HCT116 (cell line): ENCODE measurements around the gene AGAP1. TPM values are rescaled to one million over a fixed set of nuclear protein-coding genes. Genes with fewer than 3 reads are reported as not detected.

Source experiments
- ATAC-seq: fragments of 200-7000 bp; cut with Tn5 transposase; 2 replicates; pipeline ENCODE4 v1.9.1; 2020; ENCODE audit warnings: mild to moderate bottlenecking, moderate library complexity
- BruUV-seq: library from RNA; stranded (reverse); fragments of 400-500 nt; replicated peaks from 2 replicates; lab custom pipeline; 2021; lab: Mats Ljungman, UMichigan
- CTCF ChIA-PET: fragments of 300-600 bp; sonication (Branson Sonifier 250); formaldehyde crosslinking; loops from one replicate; lab custom pipeline; 2021; ENCODE audit warnings: antibody characterized with exemption; lab: Charles Lee
- POLR2A ChIA-PET: fragments of 300-600, 350-600 bp; sonication (Branson Sonifier 250); formaldehyde crosslinking; loops from one replicate; lab custom pipeline; 2021; ENCODE audit warnings: antibody characterized with exemption; lab: Charles Lee
- RAD21 ChIA-PET, 2 experiments: fragments of 300-600 bp; sonication (Branson Sonifier 250); formaldehyde crosslinking; loops; one replicate each; lab custom pipeline; 2023; ENCODE audit warnings: low total read pairs in 2 of 2; ENCODE audit not compliant: uncharacterized antibody in 2 of 2, unreplicated experiment in 2 of 2, low non-redundant PET in 1 of 2; lab: Charles Lee
- DNase-seq: peaks from one replicate; pipeline ENCODE4 v3.0.0-alpha.2; 2010; ENCODE audit warnings: low read depth, low spot score
- H2AFZ ChIP-seq: fragments of 200-600 bp; shearing (Covaris generic), sonication (generic); 2 replicates; pipeline ENCODE4 v1.6.1; 2017; ENCODE audit warnings: low read depth, mixed run types, mixed read lengths, antibody characterized with exemption, low read length; ENCODE audit not compliant: poor library complexity, severe bottlenecking
- H3K27ac ChIP-seq: 2 replicates; pipeline ENCODE4 v1.5.1; 2012; ENCODE audit warnings: low read depth, low read length
- H3K27me3 ChIP-seq: fragments of 200-600 bp; sonication (generic); 2 replicates; pipeline ENCODE4 v1.6.1; 2016; ENCODE audit warnings: mixed run types, low read length, mixed read lengths; ENCODE audit not compliant: insufficient read depth
- H3K36me3 ChIP-seq, 2 experiments: fragments of 200-500 bp in 1 of 2; fragments of 200-600 bp in 1 of 2; sonication (Bioruptor generic) in 1 of 2; sonication (generic) in 1 of 2; 2 replicates each; pipeline versions ENCODE4 v1.5.1 to v1.6.1; 2014 to 2016; ENCODE audit warnings: low read length in 2 of 2, inconsistent platforms in 1 of 2, mixed read lengths in 1 of 2, mixed run types in 1 of 2; ENCODE audit not compliant: insufficient read depth in 2 of 2, control insufficient read depth in 1 of 2
- H3K4me1 ChIP-seq, 2 experiments: fragments of 200-600 bp in 1 of 2; sonication (generic) in 1 of 2; 2 replicates each; pipeline versions ENCODE4 v1.5.1 to v1.6.1; 2012 to 2017; ENCODE audit warnings: low read length in 2 of 2, inconsistent platforms in 1 of 2, mild to moderate bottlenecking in 1 of 2, mixed read lengths in 1 of 2, mixed run types in 1 of 2, moderate library complexity in 1 of 2; ENCODE audit not compliant: insufficient read depth in 2 of 2, control insufficient read depth in 1 of 2
- H3K4me2 ChIP-seq: fragments of 200-600 bp; sonication (generic); 2 replicates; pipeline ENCODE4 v1.6.1; 2017; ENCODE audit warnings: mixed run types, low read length, mixed read lengths
- H3K4me3 ChIP-seq, 2 experiments: fragments of 200-600 bp in 1 of 2; sonication (generic) in 1 of 2; replicated peaks in 1 of 2; 2 replicates each; pipeline ENCODE4 v1.5.1; 2011 to 2016; ENCODE audit warnings: low read length in 2 of 2, control low read depth in 1 of 2, low read depth in 1 of 2, mild to moderate bottlenecking in 1 of 2, mixed read lengths in 1 of 2, mixed run types in 1 of 2
- H3K79me2 ChIP-seq: fragments of 200-600 bp; sonication (generic); 2 replicates; pipeline ENCODE4 v1.6.1; 2017; ENCODE audit warnings: mild to moderate bottlenecking, mixed run types, low read length, moderate library complexity, mixed read lengths; ENCODE audit not compliant: insufficient read depth
- H3K9ac ChIP-seq: fragments of 200-600 bp; sonication (generic); 2 replicates; pipeline ENCODE4 v1.6.1; 2016; ENCODE audit warnings: low read length, mixed read lengths
- H3K9me2 ChIP-seq: fragments of 200-600 bp; sonication (generic), shearing (Covaris generic); 2 replicates; pipeline ENCODE4 v1.6.1; 2017; ENCODE audit warnings: mixed run types, mild to moderate bottlenecking, moderate library complexity; ENCODE audit not compliant: insufficient read depth
- H3K9me3 ChIP-seq, 2 experiments: fragments of 200-500 bp in 1 of 2; fragments of 200-600 bp in 1 of 2; sonication (Bioruptor generic) in 1 of 2; sonication (generic) in 1 of 2; 2 replicates each; pipeline ENCODE4 v1.6.1; 2014 to 2017; ENCODE audit warnings: low read length in 2 of 2, mixed read lengths in 2 of 2, inconsistent platforms in 1 of 2, low read depth in 1 of 2, mild to moderate bottlenecking in 1 of 2, mixed run types in 1 of 2, moderate library complexity in 1 of 2; ENCODE audit not compliant: control insufficient read depth in 1 of 2, insufficient read depth in 1 of 2
- H4K20me1 ChIP-seq: fragments of 200-600 bp; sonication (generic), shearing (Covaris generic); 2 replicates; pipeline ENCODE4 v1.6.1; 2017; ENCODE audit warnings: mixed run types, mild to moderate bottlenecking, moderate library complexity; ENCODE audit not compliant: insufficient read depth
- CEBPB ChIP-seq: IDR thresholded peaks from 2 replicates; pipeline ENCODE4 v1.6.1; 2012; ENCODE audit warnings: low read depth
- JUND ChIP-seq: IDR thresholded peaks from 2 replicates; pipeline ENCODE4 v1.6.1; 2012
- TCF7L2 ChIP-seq: IDR thresholded peaks from 2 replicates; pipeline ENCODE4 v1.7.0; 2011; ENCODE audit warnings: borderline replicate concordance, inconsistent platforms; ENCODE audit not compliant: insufficient read depth, insufficient read length; ENCODE audit errors: extremely low read depth
- ZFX ChIP-seq: fragments of 450-650 bp; IDR thresholded peaks from 2 replicates; pipeline ENCODE4 v1.6.1; 2017
- ZNF274 ChIP-seq: fragments of 200-500 bp; sonication (Bioruptor generic); IDR thresholded peaks from 2 replicates; pipeline ENCODE4 v1.6.1; 2014; ENCODE audit warnings: mild to moderate bottlenecking, low read depth, low read length, inconsistent platforms
- intact Hi-C: fragments of 100-400 bp; cut with micrococcal nuclease; formaldehyde crosslinking; loops from 2 replicates; pipeline ENCODE4 v1.10.0; 2022
- total RNA-seq: library from RNA; stranded (reverse); gene quantifications from one replicate; pipeline ENCODE4 v1.2.1, GENCODE V29; 2021; ENCODE audit not compliant: unreplicated experiment
- TF ChIP-seq, protein P1 (sequence below): IDR thresholded peaks from 2 replicates; pipeline ENCODE4 v1.6.1; 2012; ENCODE audit warnings: low read depth

The AGAP1 gene
- total RNA-seq, 1 experiment from 2014 or later, result 43.8 TPM

DNA sequence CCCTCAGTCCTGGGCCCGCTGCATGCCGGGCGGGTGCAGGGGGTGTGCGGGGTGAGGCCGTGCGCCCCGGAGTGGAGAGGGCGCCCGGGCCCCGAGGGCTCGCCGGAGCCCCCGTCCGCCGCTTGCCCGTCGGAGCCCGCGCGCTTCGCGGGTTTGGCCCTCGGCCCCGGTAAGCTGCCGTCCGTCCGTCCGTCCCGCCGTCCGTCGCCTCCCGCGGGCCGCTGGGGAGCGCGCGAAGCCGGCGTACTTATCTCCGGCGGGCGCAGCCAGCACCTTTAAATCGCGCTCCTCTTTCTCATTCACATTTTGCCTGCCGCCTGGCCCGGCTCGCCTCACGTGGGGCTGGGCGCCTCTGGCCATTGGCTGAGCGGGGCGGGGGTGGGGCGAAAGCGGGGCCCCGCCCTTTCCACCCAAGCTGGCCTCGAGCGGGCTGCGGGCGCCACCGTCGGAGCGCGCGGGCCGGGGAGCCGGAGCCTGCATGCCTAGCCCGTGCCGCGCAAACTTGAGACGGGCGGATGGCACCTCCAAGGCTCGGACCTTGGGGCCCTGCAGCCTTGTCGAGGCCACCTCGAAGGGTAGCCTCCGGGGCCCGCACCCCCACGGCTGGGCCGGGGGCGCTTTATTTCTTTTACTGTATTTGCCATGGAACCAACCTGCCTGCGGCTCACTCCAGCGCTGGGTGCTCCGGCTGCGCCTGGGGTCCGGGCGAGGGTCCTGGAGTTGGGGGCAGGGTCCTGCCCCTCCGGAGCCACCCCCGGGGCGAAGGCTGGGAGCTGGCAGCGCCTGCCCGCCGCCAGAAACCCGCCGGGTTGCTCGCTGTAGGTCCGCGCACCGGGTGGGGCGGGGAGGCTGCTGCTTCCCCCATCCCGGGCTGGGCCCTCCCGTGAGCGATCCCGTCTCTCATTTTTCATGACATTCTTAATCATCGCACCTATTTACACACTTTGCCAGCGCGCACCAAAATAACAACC, 674.6 kb downstream of the AGAP1 start, which contains the start of gene GBX2 (continued):
- TF ChIP-seq, protein P1, sequence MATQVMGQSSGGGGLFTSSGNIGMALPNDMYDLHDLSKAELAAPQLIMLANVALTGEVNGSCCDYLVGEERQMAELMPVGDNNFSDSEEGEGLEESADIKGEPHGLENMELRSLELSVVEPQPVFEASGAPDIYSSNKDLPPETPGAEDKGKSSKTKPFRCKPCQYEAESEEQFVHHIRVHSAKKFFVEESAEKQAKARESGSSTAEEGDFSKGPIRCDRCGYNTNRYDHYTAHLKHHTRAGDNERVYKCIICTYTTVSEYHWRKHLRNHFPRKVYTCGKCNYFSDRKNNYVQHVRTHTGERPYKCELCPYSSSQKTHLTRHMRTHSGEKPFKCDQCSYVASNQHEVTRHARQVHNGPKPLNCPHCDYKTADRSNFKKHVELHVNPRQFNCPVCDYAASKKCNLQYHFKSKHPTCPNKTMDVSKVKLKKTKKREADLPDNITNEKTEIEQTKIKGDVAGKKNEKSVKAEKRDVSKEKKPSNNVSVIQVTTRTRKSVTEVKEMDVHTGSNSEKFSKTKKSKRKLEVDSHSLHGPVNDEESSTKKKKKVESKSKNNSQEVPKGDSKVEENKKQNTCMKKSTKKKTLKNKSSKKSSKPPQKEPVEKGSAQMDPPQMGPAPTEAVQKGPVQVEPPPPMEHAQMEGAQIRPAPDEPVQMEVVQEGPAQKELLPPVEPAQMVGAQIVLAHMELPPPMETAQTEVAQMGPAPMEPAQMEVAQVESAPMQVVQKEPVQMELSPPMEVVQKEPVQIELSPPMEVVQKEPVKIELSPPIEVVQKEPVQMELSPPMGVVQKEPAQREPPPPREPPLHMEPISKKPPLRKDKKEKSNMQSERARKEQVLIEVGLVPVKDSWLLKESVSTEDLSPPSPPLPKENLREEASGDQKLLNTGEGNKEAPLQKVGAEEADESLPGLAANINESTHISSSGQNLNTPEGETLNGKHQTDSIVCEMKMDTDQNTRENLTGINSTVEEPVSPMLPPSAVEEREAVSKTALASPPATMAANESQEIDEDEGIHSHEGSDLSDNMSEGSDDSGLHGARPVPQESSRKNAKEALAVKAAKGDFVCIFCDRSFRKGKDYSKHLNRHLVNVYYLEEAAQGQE, result no peak
- TF ChIP-seq, all 23 proteins: peak for 7

DNA sequence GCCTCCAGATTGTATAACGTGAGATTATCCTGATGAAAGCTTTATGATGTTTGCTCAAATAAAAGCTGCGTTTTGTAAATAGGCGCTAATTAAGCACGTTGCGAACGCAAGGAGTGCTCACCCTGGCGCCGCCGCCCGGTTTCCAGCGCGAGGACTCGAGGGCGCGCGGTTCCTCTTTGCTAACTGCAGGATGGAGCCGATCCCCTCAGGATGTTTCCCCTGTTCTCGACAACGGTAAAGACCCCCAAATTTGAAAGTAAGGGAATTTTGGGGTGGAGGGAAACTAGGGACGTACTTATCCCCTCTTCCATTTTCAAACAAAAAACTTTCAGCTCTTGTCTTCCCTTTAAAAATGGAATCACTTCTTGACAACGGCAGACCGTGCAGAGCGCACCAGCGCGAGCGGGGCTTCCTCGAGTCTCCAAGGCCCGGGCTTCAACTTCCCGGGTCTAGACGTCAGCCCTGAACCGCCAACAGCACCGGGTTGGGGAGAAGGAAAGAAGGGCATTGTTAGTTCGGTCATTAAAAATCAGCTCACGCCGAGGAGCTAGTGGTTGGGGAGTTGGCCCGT, 675.4 kb downstream of the AGAP1 start:
- peaks cover 0 to 32% of the 10 kb centered on the region in 2 experiments; a peak in 2 of 4 replicates for H3K4me1 ChIP-seq
- H3K9me2 ChIP-seq, result no peaks in the 10 kb centered on the region
- H3K27me3 ChIP-seq, result no peaks in the 10 kb centered on the region
- ChIA-PET CTCF (interaction anchor here (1.3 to 1.9 kb wide), 3 partner anchors 9 to 26 kb away, joined by 7 to 16 read pairs (median 10); no protein-coding TSS in a partner anchor), POLR2A (interaction anchor here (0.6 kb wide), 1 partner anchor 62 kb away, joined by 3 read pairs; no protein-coding TSS in a partner anchor), RAD21 (no interaction called here)
- no peaks in the 10 kb centered on the region for H3K9me3 ChIP-seq
- DNase-seq, result no peak
- H4K20me1 ChIP-seq, result no peaks in the 10 kb centered on the region; the same call in 1 of the 2 replicates
- H3K79me2 ChIP-seq, result peaks cover 43% of the 10 kb centered on the region
- peaks cover 0 to 21% of the 10 kb centered on the region in 2 experiments; a peak in 1 of 4 replicates for H3K36me3 ChIP-seq
- peak overlapping the region; percentile 95; the same call in 1 of the 2 replicates for H3K9ac ChIP-seq
- H3K4me2 ChIP-seq, result peak overlapping the region; percentile 95
- H3K4me3 ChIP-seq, result peak overlapping the region; percentile 61 to 93
- ATAC-seq, result no peak
- TSS peak; percentile 50 for BruUV-seq
- H3K27ac ChIP-seq, result no peak overlapping the region
- intact Hi-C loops, result no loop called here
- TF ChIP-seq ZFX (no peak), CEBPB (no peak), ZNF274 (no peak), TCF7L2 (no peak), JUND (no peak)
- TF ChIP-seq, protein P1, result no peak
- H2AFZ ChIP-seq, result no peak overlapping the region
